ELF-1 (cell line): Measurements from ENCODE around the gene IFNL3.
A peak's percentile ranks its signal among the peaks of the same experiment; 100 is the strongest.
"Not testable (repeated sequence)": the region's sequence is repeated elsewhere in the genome, so short reads cannot be mapped to it uniquely, and the experiment has no call there.

Experiments used
- DNase-seq: peaks from one replicate; pipeline ENCODE4 v3.0.0-alpha.2; 2016; ENCODE audit warnings: low read depth, low spot score

IFNL3 gene

GRCh38 chr19:39253374-39254149 lies 8.8 kb upstream of the IFNL3 start:
- no peak for DNase-seq

GRCh38 chr19:39252458-39252857 lies 7.7 kb upstream of the IFNL3 start:
- no peak for DNase-seq

- no peak for DNase-seq
These were observed 7.0 kb upstream of the IFNL3 start for GRCh38 chr19:39251846-39252245.

GRCh38 chr19:39251081-39251480 lies 6.3 kb upstream of the IFNL3 start:
- DNase-seq: no peak

GRCh38 chr19:39248806-39249205 lies 4.0 kb upstream of the IFNL3 start, which contains the start of gene IFNL4:
Gene IFNL4, minus strand, starts transcription at chr19:39248856.
- no peak for DNase-seq

GRCh38 chr19:39247701-39248664 lies 3.2 kb upstream of the IFNL3 start:
- DNase-seq: peak; percentile 42

GRCh38 chr19:39246951-39247669 lies 2.3 kb upstream of the IFNL3 start:
- peak; percentile 50 for DNase-seq

- not testable (repeated sequence) for DNase-seq
These were observed 360 bp upstream of the IFNL3 start for GRCh38 chr19:39245166-39245565.

GRCh38 chr19:39243741-39244140 lies 1.1 kb downstream of the IFNL3 start:
- not testable (repeated sequence) for DNase-seq

- DNase-seq: no peak
These were observed 4.4 kb downstream of the IFNL3 start for GRCh38 chr19:39240421-39240820.

GRCh38 chr19:39238944-39239343 lies 5.9 kb downstream of the IFNL3 start:
- no peak for DNase-seq

GRCh38 chr19:39238209-39238608 lies 6.6 kb downstream of the IFNL3 start:
- no peak for DNase-seq

GRCh38 chr19:39237200-39238184 lies 7.3 kb downstream of the IFNL3 start:
- peak; percentile 82 for DNase-seq

- no peak for DNase-seq
These were observed 8.3 kb downstream of the IFNL3 start for GRCh38 chr19:39236527-39236926.

GRCh38 chr19:39232708-39233107 lies 12.1 kb downstream of the IFNL3 start:
- no peak for DNase-seq

- no peak for DNase-seq
These were observed 14.6 kb downstream of the IFNL3 start for GRCh38 chr19:39230096-39230764.

- DNase-seq: peak; percentile 36
These were observed 19.9 kb downstream of the IFNL3 start for GRCh38 chr19:39224910-39225309.

- DNase-seq: peak; percentile 36
These were observed 21.0 kb downstream of the IFNL3 start for GRCh38 chr19:39223703-39224279.

- not testable (repeated sequence) for DNase-seq
These were observed 25.7 kb downstream of the IFNL3 start for GRCh38 chr19:39219108-39219507.
